ENCODE measurements around the gene DST.

Gene DST

GRCh38 chr6:56652231-56652630 lies 9.5 kb upstream of the DST start:
- peaks cover 28% of the 10 kb centered on the region for H3K4me1 ChIP-seq (ENCODE audit: insufficient read depth, low read length, poor library complexity, severe bottlenecking)

GRCh38 chr6:56650191-56650590 lies 7.5 kb upstream of the DST start:
- H4K20me1 ChIP-seq (ENCODE audit: insufficient read depth, low read length, poor library complexity, severe bottlenecking): no peaks in the 10 kb centered on the region
- H3K4me1 ChIP-seq (ENCODE audit: insufficient read depth, low read length, poor library complexity, severe bottlenecking): peaks cover 8% of the 10 kb centered on the region
- no peak overlapping the region for H3K4me3 ChIP-seq (ENCODE audit: low read length, poor library complexity, severe bottlenecking)
- H2AFZ ChIP-seq (ENCODE audit: low read length): no peak overlapping the region
- H3K36me3 ChIP-seq (ENCODE audit: insufficient read depth, low read length): peaks cover 36% of the 10 kb centered on the region; the same call in 1 of the 2 replicates
- H3K9me2 ChIP-seq (replicated peaks; ENCODE audit: low read depth, low read length): no peaks in the 10 kb centered on the region
- H3F3A ChIP-seq (ENCODE audit: low read depth): no peaks in the 10 kb centered on the region
- H3K9ac ChIP-seq (ENCODE audit: low read depth, low read length, poor library complexity, severe bottlenecking): no peak overlapping the region
- TF ChIP-seq EZH2phosphoT487 (IDR thresholded peaks at IDR 0.05; ENCODE audit: borderline replicate concordance) (no peak), CTCF (conservative IDR thresholded peaks at IDR 0.05; ENCODE audit: low read length) (no peak)
- H3K4me2 ChIP-seq (ENCODE audit: low read depth, low read length, poor library complexity, severe bottlenecking): no peak overlapping the region
- no peaks in the 10 kb centered on the region for H3K79me2 ChIP-seq (ENCODE audit: insufficient read depth, low read length)
- no peaks in the 10 kb centered on the region for H3K27me3 ChIP-seq (ENCODE audit: insufficient read depth, low read length, poor library complexity, severe bottlenecking)
- no peaks in the 10 kb centered on the region for H3K9me3 ChIP-seq (ENCODE audit: insufficient read depth, low read depth, low read length)

More at GRCh38 chr6:56652231-56652630, 9.5 kb upstream of the DST start:
- no peaks in the 10 kb centered on the region for H3K9me3 ChIP-seq (ENCODE audit: insufficient read depth, low read depth, low read length)
- H3K27me3 ChIP-seq (ENCODE audit: insufficient read depth, low read length, poor library complexity, severe bottlenecking): no peaks in the 10 kb centered on the region
- H4K20me1 ChIP-seq (ENCODE audit: insufficient read depth, low read length, poor library complexity, severe bottlenecking): no peaks in the 10 kb centered on the region
- no peak overlapping the region for H3K4me3 ChIP-seq (ENCODE audit: low read length, poor library complexity, severe bottlenecking)
- no peaks in the 10 kb centered on the region for H3K9me2 ChIP-seq (replicated peaks; ENCODE audit: low read depth, low read length)
- TF ChIP-seq EZH2phosphoT487 (IDR thresholded peaks at IDR 0.05; ENCODE audit: borderline replicate concordance): no peak
- no peak for TF ChIP-seq CTCF (conservative IDR thresholded peaks at IDR 0.05; ENCODE audit: low read length)
- no peak overlapping the region for H3K4me2 ChIP-seq (ENCODE audit: low read depth, low read length, poor library complexity, severe bottlenecking)
- peaks cover 17% of the 10 kb centered on the region; the same call in 1 of the 2 replicates for H3K36me3 ChIP-seq (ENCODE audit: insufficient read depth, low read length)
- no peak overlapping the region for H3K9ac ChIP-seq (ENCODE audit: low read depth, low read length, poor library complexity, severe bottlenecking)
- H2AFZ ChIP-seq (ENCODE audit: low read length): no peak overlapping the region
- no peaks in the 10 kb centered on the region for H3K79me2 ChIP-seq (ENCODE audit: insufficient read depth, low read length)
- no peaks in the 10 kb centered on the region for H3F3A ChIP-seq (ENCODE audit: low read depth)

- no peak for TF ChIP-seq EZH2phosphoT487 (IDR thresholded peaks at IDR 0.05; ENCODE audit: borderline replicate concordance)
- peaks cover 4% of the 10 kb centered on the region for H3K4me1 ChIP-seq (ENCODE audit: insufficient read depth, low read length, poor library complexity, severe bottlenecking)
- H4K20me1 ChIP-seq (ENCODE audit: insufficient read depth, low read length, poor library complexity, severe bottlenecking): no peaks in the 10 kb centered on the region
- H3K4me3 ChIP-seq (ENCODE audit: low read length, poor library complexity, severe bottlenecking): no peak overlapping the region
- H3K9ac ChIP-seq (ENCODE audit: low read depth, low read length, poor library complexity, severe bottlenecking): no peak overlapping the region
- no peak overlapping the region for H2AFZ ChIP-seq (ENCODE audit: low read length)
- H3K4me2 ChIP-seq (ENCODE audit: low read depth, low read length, poor library complexity, severe bottlenecking): no peak overlapping the region
- H3K9me2 ChIP-seq (replicated peaks; ENCODE audit: low read depth, low read length): no peaks in the 10 kb centered on the region
- H3K36me3 ChIP-seq (ENCODE audit: insufficient read depth, low read length): peaks cover 40% of the 10 kb centered on the region; the same call in 1 of the 2 replicates
- H3K79me2 ChIP-seq (ENCODE audit: insufficient read depth, low read length): no peaks in the 10 kb centered on the region
- no peaks in the 10 kb centered on the region for H3K27me3 ChIP-seq (ENCODE audit: insufficient read depth, low read length, poor library complexity, severe bottlenecking)
- no peaks in the 10 kb centered on the region for H3K9me3 ChIP-seq (ENCODE audit: insufficient read depth, low read depth, low read length)
- no peaks in the 10 kb centered on the region for H3F3A ChIP-seq (ENCODE audit: low read depth)
Observed at GRCh38 chr6:56649782-56650181, 7.1 kb upstream of the DST start.

All from Loucy (cell line).